ENCODE data around the gene EFNB2.

Gene EFNB2

GRCh38 chr13:106499113-106499512, 36.3 kb downstream of the EFNB2 start:
- DNase-seq, result no peak

GRCh38 chr13:106498571-106498970, 36.9 kb downstream of the EFNB2 start:
- peak; percentile 22 for DNase-seq

- no peak for DNase-seq
Measured at GRCh38 chr13:106498158-106498557, 37.3 kb downstream of the EFNB2 start.

- DNase-seq, result no peak
Measured at GRCh38 chr13:106497079-106497478, 38.4 kb downstream of the EFNB2 start.

- DNase-seq, result no peak
Measured at GRCh38 chr13:106496072-106496997, 39.1 kb downstream of the EFNB2 start.

- no peak for DNase-seq
Measured at GRCh38 chr13:106494936-106495335, 40.5 kb downstream of the EFNB2 start.

GRCh38 chr13:106494506-106494905, 41.0 kb downstream of the EFNB2 start:
- DNase-seq, result no peak

- peak; percentile 89 for DNase-seq
Measured at GRCh38 chr13:106493533-106494220, 41.8 kb downstream of the EFNB2 start.

GRCh38 chr13:106492588-106493475, 42.6 kb downstream of the EFNB2 start:
- no peak for DNase-seq

- DNase-seq, result no peak
Measured at GRCh38 chr13:106491928-106492587, 43.4 kb downstream of the EFNB2 start.

- no peak for DNase-seq
Measured at GRCh38 chr13:106491463-106491862, 44.0 kb downstream of the EFNB2 start.

- no peak for DNase-seq
Measured at GRCh38 chr13:106490569-106491321, 44.7 kb downstream of the EFNB2 start.

GRCh38 chr13:106489849-106490568, 45.5 kb downstream of the EFNB2 start:
- no peak for DNase-seq

GRCh38 chr13:106488686-106489085, 46.8 kb downstream of the EFNB2 start:
- DNase-seq, result no peak

GRCh38 chr13:106488076-106488475, 47.4 kb downstream of the EFNB2 start:
- DNase-seq, result no peak

GRCh38 chr13:106487129-106487528, 48.3 kb downstream of the EFNB2 start:
- no peak for DNase-seq

- no peak for DNase-seq
Measured at GRCh38 chr13:106486287-106486686, 49.2 kb downstream of the EFNB2 start.

- DNase-seq, result no peak
Measured at GRCh38 chr13:106484537-106485193, 50.8 kb downstream of the EFNB2 start.

GRCh38 chr13:106484084-106484483, 51.4 kb downstream of the EFNB2 start:
- DNase-seq, result no peak

- no peak for DNase-seq
Measured at GRCh38 chr13:106481919-106482318, 53.5 kb downstream of the EFNB2 start.

Measured in KG1 (cell line).